A673 (cell line): ENCODE data around the gene SCNN1A.

Experiments used
- CTCF ChIP-seq: fragments of 300-800, 200-600 bp; sonication (generic); conservative IDR thresholded peaks from 2 replicates; pipeline ENCODE4 v1.5.1; 2017; ENCODE audit warnings: low read depth, mild to moderate bottlenecking, antibody characterized with exemption, low read length, moderate library complexity, mixed read lengths
- EZH2 ChIP-seq: fragments of 200-600 bp; sonication (generic); IDR thresholded peaks from 2 replicates; pipeline ENCODE4 v1.6.1; 2017; ENCODE audit warnings: borderline replicate concordance, low read depth, mild to moderate bottlenecking, mixed read lengths, antibody characterized with exemption, low read length; ENCODE audit not compliant: poor library complexity, severe bottlenecking

DNA sequence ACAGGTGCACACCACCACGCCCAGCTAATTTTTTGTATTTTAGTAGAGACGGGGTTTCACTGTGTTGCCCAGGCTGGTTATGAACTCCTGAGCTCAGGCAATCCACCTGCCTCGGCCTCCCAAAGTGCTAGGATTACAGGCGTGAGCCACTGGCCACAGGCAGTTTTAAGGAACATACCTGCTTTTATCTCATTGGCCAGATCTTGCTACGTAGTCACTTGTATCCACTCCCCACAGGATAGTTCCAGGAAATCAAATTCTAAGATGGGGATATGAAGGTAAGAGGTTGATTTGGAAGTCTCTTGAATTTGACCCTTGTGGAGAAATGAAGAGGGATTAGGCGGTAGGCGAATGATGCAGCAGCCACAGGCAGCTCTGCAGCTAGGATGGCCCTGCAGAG is 73.6 kb downstream of the SCNN1A start:
- TF ChIP-seq CTCF, result no peak
- TF ChIP-seq EZH2, result no peak
